Right lobe of liver (tissue), 4 donors: ENCODE data around the gene TAS2R19.

ENCODE experiments used
- POLR2A ChIP-seq: fragments of 450-650 bp; IDR thresholded peaks from one replicate; pipeline ENCODE4 v1.6.1; 2017; ENCODE audit warnings: antibody characterized with exemption, mild to moderate bottlenecking
- TF ChIP-seq, protein P1 (sequence below), 4 donors: fragments of 200-600 bp in 3 of 4; fragments of 450-650 bp in 1 of 4; IDR thresholded peaks; one replicate each; pipeline versions ENCODE4 v1.5.1 to v1.8.0; 2016 to 2022; ENCODE audit warnings: antibody characterized with exemption in 4 of 4, mild to moderate bottlenecking in 2 of 4
- donor health status: DM: no; HTN: no; CAD: no.
- donor health status: DM: no; HTN: no; CAD: no.
- donor health status: DM: no; HTN: yes; CAD: no.

- TF ChIP-seq, protein P1, sequence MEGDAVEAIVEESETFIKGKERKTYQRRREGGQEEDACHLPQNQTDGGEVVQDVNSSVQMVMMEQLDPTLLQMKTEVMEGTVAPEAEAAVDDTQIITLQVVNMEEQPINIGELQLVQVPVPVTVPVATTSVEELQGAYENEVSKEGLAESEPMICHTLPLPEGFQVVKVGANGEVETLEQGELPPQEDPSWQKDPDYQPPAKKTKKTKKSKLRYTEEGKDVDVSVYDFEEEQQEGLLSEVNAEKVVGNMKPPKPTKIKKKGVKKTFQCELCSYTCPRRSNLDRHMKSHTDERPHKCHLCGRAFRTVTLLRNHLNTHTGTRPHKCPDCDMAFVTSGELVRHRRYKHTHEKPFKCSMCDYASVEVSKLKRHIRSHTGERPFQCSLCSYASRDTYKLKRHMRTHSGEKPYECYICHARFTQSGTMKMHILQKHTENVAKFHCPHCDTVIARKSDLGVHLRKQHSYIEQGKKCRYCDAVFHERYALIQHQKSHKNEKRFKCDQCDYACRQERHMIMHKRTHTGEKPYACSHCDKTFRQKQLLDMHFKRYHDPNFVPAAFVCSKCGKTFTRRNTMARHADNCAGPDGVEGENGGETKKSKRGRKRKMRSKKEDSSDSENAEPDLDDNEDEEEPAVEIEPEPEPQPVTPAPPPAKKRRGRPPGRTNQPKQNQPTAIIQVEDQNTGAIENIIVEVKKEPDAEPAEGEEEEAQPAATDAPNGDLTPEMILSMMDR (IDR thresholded peaks at IDR 0.05): no peak
- TF ChIP-seq POLR2A: no peak
Measured at GRCh38 chr12:11007608-11008007, 14.8 kb downstream of the TAS2R19 start.
